ENCODE measurements around the gene PCDH9.

The PCDH9 gene

DNA sequence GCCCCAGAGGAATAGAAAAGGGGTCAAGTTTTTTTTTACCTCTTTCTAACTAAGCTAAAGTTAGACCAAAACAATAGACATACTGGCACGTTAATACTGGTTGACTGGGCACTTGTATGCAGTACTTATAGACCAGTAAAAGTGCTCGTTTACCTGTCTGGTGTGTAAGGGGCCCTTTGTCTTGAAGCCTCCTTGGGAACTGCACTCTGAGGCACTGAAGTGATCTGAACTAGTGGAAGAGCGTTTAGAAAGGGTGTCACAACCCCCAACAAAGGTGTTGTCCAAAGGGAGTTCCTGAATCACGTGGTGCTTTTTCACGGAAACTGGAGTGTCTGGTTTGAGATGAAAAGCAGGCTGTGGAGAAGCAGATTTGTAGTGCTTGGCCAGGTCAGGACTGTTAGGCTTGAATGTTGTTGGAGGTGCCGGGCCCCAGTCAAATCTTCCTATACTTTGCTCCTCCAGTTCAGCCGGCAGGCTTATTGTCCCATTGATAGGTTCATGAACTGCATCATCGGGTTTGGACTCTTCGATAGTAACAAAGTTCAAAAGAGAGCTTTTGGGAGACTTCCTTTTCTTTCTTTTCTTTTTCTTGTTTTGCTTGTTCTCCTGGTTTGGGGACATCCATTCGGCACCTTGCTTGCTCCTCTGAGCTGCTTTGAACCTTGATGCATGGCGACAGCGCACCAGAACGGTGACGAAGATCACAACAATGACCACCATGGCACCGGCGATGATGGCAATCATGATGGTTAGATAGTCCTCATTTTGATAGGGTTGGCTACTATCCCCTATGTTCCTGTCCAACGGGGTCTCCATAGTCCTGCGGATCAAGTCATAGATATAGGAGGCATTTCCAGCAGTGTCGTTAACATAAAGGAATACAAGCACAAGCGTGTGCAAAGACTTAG is 4.6 kb downstream of the PCDH9 start:
- DNase-seq: no peak

DNA sequence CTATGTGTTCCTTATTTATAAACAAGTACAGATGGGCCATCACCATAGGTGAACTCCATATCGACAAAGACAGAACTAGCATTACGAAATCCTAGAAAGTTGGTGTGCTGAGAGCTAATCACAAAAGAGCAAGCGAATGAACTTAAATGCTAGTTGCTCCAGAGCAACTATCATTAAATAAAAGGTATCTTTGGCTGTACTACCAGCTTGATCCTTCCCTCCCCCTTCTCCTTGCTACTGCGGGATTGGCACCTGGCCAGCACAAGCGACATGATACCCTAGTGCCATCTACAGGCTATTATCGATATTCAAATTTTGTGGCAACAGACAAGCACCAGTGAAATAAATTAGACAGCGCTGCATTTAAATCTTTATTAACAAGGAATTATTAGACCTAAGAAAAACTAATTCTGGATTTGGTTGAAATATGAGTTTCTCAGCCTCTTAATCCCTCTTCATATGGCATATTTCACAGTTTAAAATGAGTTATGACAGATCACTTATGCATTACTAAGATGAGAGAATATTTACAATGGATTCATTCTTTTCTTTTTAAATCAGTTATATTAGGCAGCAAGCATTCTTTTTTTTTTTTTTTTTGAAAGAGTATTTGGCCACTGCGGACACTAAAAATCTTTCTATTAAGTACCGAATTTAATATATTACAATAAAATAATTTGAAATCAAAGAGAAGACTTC is 5.8 kb downstream of the PCDH9 start:
- DNase-seq: peak; percentile 76 to 77

DNA sequence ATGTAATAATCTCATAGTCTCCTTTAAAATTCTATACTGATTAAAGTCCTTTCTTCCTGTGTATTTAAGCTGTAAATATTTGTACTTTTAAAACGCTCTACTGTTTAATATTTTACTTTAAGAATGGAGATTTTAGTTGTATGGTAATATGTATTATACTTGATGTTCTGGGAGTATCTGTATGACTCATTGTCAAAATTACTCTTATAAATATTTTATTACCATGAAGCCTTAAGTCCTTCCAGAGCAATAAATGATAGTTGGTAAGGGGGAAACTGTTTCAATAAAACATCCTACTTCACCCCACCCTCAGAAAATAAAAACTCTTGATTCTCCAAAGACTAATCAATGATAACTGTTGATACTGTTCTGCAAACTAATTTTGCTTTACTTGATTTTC is 6.4 kb downstream of the PCDH9 start:
- no peak for DNase-seq

DNA sequence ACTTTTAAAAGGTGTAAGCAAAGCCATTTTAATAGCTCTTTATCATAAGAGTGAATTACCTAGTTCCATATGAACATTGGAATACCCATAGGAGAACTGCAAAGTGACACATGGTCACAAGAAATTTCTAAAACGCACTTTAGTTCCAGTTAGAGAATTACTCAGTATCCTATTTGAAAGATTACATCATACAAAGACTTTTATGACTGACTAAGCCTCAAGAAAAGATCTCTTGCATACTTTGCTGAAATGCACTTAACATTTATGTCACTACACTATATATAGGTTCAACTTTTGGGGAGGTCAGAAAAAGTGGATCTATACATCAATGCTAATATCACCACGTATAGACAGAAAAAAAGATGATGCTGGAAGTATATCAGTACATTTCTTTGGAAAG is 7.1 kb downstream of the PCDH9 start:
- DNase-seq: no peak

DNA sequence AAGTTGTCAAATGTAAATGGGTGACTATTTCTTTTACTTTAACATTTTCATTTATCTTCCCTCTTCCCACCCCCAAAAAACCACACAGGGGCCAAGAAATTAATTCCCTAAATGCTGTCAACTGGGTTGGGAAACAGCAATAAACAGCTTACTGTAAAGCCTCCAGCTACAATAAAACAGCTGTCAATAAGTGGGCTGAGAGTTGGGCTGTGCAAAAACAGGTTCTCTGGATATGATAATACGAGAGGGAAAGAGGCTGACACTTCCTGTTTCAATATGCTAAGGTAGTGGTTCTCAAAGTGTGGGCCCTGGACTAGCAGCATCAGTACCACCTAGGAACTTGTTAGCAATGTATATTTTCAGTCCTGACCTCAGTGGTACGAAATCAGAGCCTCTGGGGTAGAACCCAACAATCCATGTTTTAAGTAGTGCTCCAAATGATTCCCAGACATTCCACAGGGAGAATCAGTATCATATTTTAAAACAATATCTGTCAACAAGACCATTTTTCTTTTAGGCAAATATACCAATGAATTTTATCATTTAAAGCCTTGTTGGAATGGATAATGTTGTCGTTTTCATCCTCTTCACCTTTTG is 8.4 kb downstream of the PCDH9 start:
- no peak for DNase-seq

DNA sequence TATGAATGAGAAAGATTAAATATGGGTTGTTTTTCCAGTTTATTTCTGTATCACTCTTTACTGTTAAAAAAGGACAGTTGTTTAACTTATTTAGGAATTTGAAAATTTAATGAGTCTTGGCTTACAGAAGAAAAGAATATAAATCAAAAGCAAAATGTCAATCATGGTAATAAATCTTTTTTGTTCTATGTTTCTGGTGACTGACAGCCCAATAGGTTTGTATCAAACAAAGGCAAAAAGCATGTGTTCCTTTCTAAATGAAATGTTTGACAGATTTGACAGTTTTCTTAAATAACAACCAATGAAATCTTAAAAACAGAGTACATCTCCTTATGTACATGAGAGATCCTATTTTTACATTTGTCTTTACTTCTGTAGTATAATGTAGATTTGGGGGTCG is 11.0 kb downstream of the PCDH9 start:
- no peak for DNase-seq

DNA sequence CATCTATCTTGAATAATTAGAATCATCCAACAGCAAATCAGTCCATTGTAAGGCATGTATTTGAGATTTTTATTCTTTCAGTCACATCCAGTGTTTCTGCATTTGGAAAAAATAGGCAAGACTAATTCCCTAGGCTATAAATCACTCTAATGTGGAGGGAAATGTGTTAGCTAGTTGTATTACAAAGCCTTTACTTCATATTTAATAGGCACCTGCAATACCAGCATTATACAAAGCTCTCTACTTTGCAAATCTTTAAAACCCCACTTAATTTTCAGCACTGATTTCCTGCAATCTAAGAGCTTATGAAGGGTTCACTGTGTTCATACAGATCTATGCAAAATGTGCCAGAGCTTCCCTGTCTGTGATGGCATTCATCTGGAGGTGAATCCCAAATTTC is 12.3 kb downstream of the PCDH9 start:
- DNase-seq: no peak

DNA sequence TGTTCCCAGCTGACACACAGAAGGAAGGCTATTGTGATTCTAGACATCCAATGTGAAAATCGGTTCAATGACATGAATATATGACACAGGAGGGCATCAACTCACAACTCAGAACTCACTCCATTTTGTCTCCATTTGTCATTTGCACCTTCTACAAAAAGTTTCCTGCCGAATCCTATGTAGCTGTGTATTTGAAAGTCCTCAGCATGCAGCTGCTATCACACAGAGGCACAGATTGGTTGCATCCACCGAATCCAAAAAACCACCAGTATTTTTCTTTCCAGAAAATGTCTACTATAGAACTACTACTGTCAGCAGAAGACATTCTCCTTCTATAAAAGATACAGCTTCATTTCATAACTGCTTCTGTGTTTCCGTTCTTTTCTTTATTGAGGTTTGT is 13.3 kb downstream of the PCDH9 start:
- DNase-seq: no peak

DNA sequence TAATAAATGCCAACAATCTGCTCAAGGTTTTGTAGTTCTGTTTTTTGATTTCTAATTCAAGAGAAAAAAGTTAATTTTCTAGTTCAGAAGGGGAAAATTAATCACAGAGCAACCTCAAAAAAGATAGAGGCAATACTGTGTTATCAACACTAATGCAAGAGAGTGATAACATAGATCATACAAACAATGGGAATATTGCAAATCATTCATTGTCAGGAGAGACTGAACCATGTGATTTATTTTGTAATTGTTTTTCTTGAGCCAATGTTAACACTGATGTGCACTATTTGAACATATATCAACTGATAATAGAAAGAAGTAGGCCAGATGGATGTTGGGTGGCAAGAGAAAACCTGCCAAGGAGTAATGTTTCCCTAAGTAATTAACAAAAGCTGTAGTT is 19.9 kb downstream of the PCDH9 start:
- no peak for DNase-seq

DNA sequence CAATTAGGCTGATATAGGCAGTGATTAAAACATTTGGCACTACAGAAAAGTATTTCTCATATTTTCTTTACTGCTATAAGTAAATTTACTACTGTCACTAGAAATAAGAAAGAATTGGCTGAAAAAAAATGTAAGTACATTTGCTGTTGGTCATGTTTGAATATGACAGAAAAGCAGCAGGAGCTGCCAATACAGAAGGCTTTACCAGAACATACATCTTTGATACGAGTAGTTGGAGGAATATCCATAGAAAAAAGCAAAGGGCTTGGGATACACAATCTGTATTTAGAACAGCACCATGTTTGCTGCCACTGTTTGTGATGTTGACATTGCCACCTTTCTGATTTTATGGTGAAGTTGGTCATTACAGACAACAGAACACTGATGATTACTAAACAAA is 21.6 kb downstream of the PCDH9 start:
- DNase-seq: no peak

DNA sequence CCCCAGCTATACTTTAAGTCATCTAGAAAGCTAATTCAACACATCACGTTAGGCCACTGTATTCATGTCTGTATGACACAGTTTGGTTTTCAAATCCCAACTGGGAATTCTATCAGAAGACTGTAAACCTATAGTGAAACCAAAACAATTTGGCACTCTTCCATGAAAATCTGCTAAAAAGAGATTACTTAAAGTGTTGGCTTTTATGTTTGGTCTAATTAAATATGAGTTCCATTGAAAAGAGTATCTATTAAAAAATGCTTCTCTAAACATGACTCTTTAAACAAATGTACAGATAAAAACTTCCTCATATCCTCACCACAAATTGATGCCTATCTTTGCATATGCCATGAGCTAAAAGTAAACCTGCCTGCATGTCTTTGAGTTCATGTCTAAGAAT is 25.4 kb downstream of the PCDH9 start:
- no peak for DNase-seq

DNA sequence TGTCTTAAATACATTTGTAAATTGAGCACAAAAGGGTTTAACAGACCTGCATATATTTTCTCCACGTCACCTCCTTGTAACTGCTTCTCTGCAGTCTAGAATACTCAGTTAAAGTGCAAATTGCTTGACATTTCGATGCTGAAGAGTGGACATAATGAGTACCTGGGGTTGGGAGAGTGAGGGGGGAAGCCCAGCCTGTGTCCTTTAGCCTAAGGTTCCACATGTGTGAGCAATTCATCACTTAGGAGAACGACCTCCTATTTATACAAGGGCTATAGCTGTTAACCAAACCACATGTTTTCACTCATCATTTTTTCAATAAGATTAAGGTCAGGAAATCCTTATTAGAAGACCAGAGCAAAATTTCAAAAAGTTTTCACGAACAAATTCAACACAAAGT is 29.5 kb downstream of the PCDH9 start:
- DNase-seq: no peak

DNA sequence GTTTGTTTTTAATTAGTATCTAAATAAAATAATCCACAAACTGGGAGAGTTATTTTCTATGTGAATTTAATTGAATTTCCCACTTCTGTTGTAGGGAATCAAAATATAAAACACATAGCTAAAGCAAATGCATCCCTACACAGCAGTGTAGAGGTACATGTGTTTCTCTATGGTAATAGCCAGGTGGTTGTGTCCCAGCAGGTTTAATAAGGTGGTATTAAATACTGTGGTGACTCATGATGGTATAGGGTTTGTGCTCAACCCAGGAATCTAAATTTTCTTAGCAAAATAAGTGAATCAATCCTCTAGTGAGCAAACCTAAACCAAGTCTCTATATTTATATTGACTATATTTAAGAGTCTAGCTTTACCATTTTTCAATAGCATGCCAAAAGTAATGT is 30.0 kb downstream of the PCDH9 start:
- no peak for DNase-seq

DNA sequence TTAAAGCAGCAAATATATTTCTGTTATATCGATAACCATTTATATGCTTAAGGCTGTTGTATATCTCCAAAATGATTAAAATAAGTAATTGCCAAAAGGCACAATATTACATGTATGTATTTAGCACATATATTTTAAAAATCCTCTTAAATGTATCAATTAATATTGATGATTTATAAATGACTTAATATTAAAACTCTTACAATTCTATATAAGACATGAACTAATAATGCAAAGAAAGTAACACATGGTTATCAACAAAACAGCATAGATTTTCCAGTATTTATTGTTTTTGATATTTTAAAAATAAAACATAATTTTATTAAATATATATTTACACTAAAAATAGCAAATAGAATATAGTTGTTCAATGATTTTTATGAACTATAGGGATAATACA is 32.4 kb downstream of the PCDH9 start:
- DNase-seq: no peak

DNA sequence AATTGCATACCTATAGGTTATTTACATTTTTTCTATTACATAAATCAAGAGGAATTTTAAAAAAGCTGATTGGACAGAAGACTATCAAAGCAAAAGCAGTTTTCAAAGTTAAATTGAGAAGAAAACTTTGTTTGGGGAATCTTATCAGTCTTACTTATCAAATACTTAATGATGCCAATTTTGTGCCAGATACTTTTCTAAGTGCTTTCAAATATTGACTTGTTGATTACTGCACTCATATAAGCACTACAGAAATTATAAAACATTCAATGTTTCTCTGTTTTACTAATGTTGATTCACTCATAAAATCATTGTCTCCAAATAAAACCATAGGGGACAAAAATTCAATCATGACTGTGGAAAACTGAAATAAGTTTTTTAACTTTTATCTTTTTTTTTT is 36.2 kb downstream of the PCDH9 start:
- DNase-seq: no peak

DNA sequence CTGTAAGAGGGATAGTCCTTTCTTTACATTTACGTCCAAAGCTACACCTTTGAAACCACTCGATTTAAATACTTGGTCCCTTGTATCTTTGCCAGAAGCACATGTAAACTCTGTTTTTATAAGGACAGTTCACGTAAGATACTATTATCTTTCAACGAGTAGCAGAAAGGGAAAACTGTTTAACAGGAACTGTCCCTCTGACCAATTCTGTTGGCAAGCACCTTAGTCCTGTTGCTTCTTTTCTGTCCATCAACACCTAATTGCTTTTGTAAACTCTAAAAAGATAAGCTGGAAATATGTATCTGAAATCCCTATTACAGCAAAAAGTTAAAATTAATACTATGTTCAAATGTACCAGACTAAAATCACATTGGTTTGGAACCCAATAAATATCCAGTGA is 37.4 kb downstream of the PCDH9 start:
- DNase-seq: no peak

DNA sequence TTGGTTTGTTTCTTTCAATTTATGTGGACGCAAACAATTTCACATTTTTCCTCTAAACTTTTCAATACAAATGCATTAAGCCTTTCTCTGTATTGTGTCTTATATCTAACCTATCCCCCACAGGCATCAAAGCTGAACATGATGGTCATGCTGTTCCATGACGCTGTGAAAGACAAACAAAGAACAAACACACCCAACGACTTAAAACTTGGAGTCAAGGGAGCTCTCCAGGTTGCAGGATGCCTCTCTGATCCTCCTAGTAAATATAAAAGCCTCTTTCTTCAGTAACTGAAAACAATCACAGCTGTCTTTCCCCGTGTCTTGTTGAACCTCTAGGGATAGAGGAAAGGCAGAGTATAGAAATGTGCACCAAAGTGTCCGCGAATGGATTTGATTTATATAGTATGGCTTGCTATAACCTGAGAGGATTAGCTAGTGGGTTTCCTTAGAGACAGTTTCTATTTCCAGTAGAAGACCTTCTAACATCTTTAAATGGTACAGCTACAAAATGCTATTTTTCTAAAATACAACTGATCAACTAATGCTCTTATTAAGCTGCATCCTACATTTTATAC is 43.1 kb downstream of the PCDH9 start:
- DNase-seq: no peak

DNA sequence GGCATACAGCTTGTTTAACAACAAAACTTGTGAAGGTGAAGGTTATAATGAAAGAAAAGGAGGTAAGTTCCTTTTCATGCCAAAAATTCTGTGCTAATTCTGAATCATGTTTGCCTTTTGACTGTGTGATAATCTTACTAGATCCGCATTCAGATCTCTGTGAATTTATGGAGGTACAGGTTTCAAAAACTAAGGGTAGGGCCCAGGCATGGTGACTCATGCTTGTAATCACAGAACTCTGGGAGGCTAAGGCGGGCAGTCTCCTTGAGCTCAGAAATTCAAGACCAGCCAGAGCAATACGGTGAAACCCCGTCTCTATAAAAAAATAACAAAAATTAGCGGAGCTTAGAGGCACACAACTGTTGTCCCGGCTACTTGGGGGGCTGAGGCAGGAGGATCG is 45.9 kb downstream of the PCDH9 start:
- DNase-seq: no peak

DNA sequence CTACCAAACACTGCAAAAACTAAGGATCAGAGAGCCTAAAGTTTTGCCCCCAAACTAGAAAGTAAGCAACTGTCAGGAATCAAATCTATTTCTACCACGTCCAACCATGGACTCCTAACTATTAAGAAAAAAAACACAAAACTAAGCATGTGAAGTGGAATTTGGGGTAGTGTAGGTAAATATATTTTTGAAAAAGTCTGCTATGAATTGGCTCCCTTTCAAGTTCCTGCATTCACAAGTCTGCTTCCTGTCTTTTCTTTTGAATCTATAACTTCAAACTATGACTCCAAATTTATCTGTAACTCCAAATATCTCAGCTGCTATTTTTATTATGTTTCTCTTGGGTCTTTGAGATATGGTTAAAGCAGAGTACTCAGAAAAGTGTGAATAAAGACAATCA is 47.0 kb downstream of the PCDH9 start:
- peak in 1 of 2 experiments; percentile 12 for DNase-seq

DNA sequence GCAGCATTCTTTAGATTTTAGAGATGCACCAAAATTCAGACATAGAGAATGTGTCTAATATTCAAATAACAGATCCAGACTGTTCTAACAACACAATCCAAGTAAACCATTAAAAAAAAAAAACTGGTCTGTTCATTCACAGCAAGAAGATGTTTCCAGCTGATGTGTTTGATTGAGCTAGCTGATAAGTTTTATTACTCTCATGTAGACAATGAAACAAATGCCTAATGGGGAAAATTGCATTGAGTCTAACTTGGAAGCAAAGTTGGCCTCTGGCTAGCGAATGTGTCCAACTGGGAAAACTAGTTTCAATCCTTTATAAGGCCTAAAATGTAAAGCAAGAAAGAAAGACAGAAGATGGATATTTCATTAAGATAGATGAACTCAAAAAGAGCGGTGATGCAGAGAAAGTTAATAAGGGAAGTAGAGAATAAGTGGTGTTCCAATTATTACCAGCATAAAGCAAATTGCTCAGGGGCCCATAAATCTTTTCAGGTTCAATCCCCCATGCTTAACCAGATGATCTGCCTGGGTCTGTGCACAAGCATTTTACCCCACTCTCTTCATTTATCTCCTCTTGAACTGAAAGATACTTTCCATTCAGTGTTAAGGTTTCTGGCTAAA is 54.2 kb downstream of the PCDH9 start:
- no peak for DNase-seq

DNA sequence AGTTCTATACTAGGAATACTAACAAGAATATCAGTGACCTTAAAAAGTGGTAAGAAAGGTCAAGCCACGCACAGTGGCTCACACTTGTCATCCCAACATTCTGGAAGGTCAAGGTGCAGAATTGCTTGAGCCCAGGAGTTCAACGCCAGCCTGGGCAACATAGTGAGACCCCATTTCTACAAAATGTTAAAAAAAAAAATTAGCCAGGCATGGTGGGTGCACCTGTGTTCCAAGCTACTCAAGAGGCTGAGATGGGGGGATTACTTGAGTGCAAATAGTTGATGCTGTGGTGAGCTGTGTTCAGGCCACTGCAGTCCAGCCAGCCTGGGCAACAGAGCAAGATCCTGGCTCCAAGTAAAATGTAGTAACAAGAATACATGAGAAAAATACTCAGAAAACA is 61.8 kb downstream of the PCDH9 start:
- no peak for DNase-seq

DNA sequence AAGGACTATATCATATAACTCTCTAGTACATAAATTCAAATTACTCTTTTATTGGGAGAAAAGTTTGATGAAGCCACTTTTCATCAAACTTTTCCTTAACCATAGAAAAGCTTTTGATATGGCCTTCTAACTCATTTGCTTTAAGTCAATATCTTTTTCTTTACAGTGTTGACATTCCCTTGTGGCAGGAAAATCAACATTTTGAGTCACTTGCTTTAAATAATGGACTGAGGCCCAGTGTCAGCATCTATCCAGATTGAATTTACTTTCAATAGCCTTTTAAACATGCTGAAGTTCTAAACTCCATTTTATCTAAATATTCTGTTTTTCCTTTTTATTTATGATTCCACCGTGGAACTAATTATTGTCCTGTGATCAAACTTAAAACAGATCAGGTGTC is 62.7 kb downstream of the PCDH9 start:
- no peak for DNase-seq

DNA sequence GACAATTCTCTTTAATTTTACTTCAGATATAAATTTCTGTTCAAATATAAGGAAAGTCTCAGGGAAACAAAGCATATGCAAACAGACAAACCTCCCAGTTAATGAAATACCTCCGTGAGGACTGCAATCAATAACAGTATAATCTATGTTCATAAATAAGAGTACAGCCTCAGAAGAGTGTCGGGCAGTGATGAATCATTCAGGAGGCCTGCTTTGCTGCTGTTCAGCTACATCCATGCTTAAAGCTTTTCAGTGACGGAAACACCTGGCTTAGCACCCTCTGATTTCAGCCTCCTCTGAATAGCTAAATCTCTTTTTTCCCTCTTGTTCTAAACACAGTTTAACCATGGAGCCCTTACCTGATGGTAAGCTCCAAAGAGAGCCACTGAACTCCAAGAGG is 69.0 kb downstream of the PCDH9 start:
- no peak for DNase-seq
